HG03175 (cell line): ENCODE data around the gene TBPL2.
"Not testable (repeated sequence)": the region's sequence is repeated elsewhere in the genome, so short reads cannot be mapped to it uniquely, and the experiment has no call there.

Source experiments
- ATAC-seq: cut with Tn5 transposase; IDR thresholded peaks from one replicate; pipeline ENCODE4 v1.9.1; 2021; ENCODE audit warnings: mild to moderate bottlenecking, moderate library complexity; ENCODE audit not compliant: unreplicated experiment

Gene TBPL2

GRCh38 chr14:55446127-55446736, 5.8 kb upstream of the TBPL2 start:
- no peak for ATAC-seq

- ATAC-seq, result no peak
Measured at GRCh38 chr14:55441286-55441685, 870 bp upstream of the TBPL2 start.

- no peak for ATAC-seq
Measured at GRCh38 chr14:55438066-55438683, 2.2 kb downstream of the TBPL2 start.

- no peak for ATAC-seq
Measured at GRCh38 chr14:55436931-55437330, 3.5 kb downstream of the TBPL2 start.

GRCh38 chr14:55436519-55436918, 3.9 kb downstream of the TBPL2 start:
- no peak for ATAC-seq

- ATAC-seq, result no peak
Measured at GRCh38 chr14:55434805-55435174, 5.6 kb downstream of the TBPL2 start.

- no peak for ATAC-seq
Measured at GRCh38 chr14:55433880-55434804, 6.3 kb downstream of the TBPL2 start.

- no peak for ATAC-seq
Measured at GRCh38 chr14:55432628-55433027, 7.8 kb downstream of the TBPL2 start.

- ATAC-seq, result peak; percentile 64
Measured at GRCh38 chr14:55430024-55430690, 10.3 kb downstream of the TBPL2 start.

GRCh38 chr14:55427439-55427838, 13.0 kb downstream of the TBPL2 start:
- no peak for ATAC-seq

- ATAC-seq, result no peak
Measured at GRCh38 chr14:55426891-55427290, 13.5 kb downstream of the TBPL2 start.

GRCh38 chr14:55425091-55425490, 15.3 kb downstream of the TBPL2 start:
- no peak for ATAC-seq

GRCh38 chr14:55423969-55424368, 16.4 kb downstream of the TBPL2 start:
- no peak for ATAC-seq

- ATAC-seq, result not testable (repeated sequence)
Measured at GRCh38 chr14:55422338-55422737, 18.1 kb downstream of the TBPL2 start.

- no peak for ATAC-seq
Measured at GRCh38 chr14:55419663-55420062, 20.8 kb downstream of the TBPL2 start.

- no peak for ATAC-seq
Measured at GRCh38 chr14:55418411-55418810, 22.0 kb downstream of the TBPL2 start.

GRCh38 chr14:55417955-55418354, 22.5 kb downstream of the TBPL2 start:
- ATAC-seq, result no peak

- no peak for ATAC-seq
Measured at GRCh38 chr14:55416866-55417265, 23.6 kb downstream of the TBPL2 start.

GRCh38 chr14:55414551-55414950, 25.9 kb downstream of the TBPL2 start:
- ATAC-seq, result no peak

GRCh38 chr14:55412676-55413075, 27.7 kb downstream of the TBPL2 start:
- no peak for ATAC-seq
